ENCODE results near the gene TMEM74B. TPM values are rescaled to one million over a fixed set of nuclear protein-coding genes. Genes with fewer than 3 reads are reported as not detected.

Gene TMEM74B
- total and polyA plus RNA-seq, 4 donors = 2.3 to 10.9 (median 7.6) TPM

- Histone ChIP-seq H3K36me3 (ENCODE audit: control insufficient read depth in 4 of 4, insufficient read depth in 4 of 4, low read length in 4 of 4) (peaks cover 0 to 2% (median 1%) of the 10 kb centered on the region in 4 donors), H3K27ac (ENCODE audit: low read depth in 1 of 2, low read length in 1 of 2) (no peak overlapping the region), H3K27me3 (ENCODE audit: control insufficient read depth in 3 of 3, insufficient read depth in 3 of 3, low read length in 2 of 3) (peaks cover 0 to 26% (median 7%) of the 10 kb centered on the region in 3 donors), H3K4me3 (peak overlapping the region; percentile 46), H3K9ac (ENCODE audit: insufficient read depth in 1 of 2, low read length in 2 of 2) (no peak overlapping the region), H3K9me3 (ENCODE audit: control insufficient read depth in 4 of 4, insufficient read depth in 3 of 4, low read length in 3 of 4) (peaks cover 0 to 5% (median 2%) of the 10 kb centered on the region in 4 donors), H3K4me1 (ENCODE audit: control insufficient read depth in 5 of 5, insufficient read depth in 5 of 5, low read length in 5 of 5) (peaks cover 0 to 35% (median 9%) of the 10 kb centered on the region in 5 donors)
- DNase-seq (peak in 1 of 3 donors; percentile 18), ATAC-seq (ENCODE audit: insufficient read depth, low FRiP score) (no peak)
- TF ChIP-seq CTCF (IDR thresholded peaks at IDR 0.05; ENCODE audit: control extremely low read depth, extremely low read depth) = no peak
- 1% methylated on average over 43 to 54 of the region's 54 CpGs for WGBS, 2 donors
Measured at GRCh38 chr20:1185316-1185741, 548 bp upstream of the TMEM74B start.

GRCh38 chr20:1184260-1184637, 532 bp downstream of the TMEM74B start:
- Histone ChIP-seq H3K4me3 (peak overlapping the region; percentile 46), H3K4me1 (ENCODE audit: control insufficient read depth in 5 of 5, insufficient read depth in 5 of 5, low read length in 5 of 5) (peaks cover 0 to 33% (median 9%) of the 10 kb centered on the region in 5 donors), H3K27me3 (ENCODE audit: control insufficient read depth in 3 of 3, insufficient read depth in 3 of 3, low read length in 2 of 3) (peaks cover 0 to 23% (median 7%) of the 10 kb centered on the region in 3 donors), H3K9ac (ENCODE audit: insufficient read depth in 1 of 2, low read length in 2 of 2) (no peak overlapping the region), H3K27ac (ENCODE audit: low read depth in 1 of 2, low read length in 1 of 2) (no peak overlapping the region), H3K9me3 (ENCODE audit: control insufficient read depth in 4 of 4, insufficient read depth in 3 of 4, low read length in 3 of 4) (peaks cover 0 to 5% (median 2%) of the 10 kb centered on the region in 4 donors), H3K36me3 (ENCODE audit: control insufficient read depth in 4 of 4, insufficient read depth in 4 of 4, low read length in 4 of 4) (peaks cover 0 to 2% (median 2%) of the 10 kb centered on the region in 4 donors)
- DNase-seq = no peak
- WGBS, 2 donors = 33 to 44% methylated on average over 13 of the region's 13 CpGs
- TF ChIP-seq CTCF (IDR thresholded peaks at IDR 0.05; ENCODE audit: control extremely low read depth, extremely low read depth) = no peak
- ATAC-seq (ENCODE audit: insufficient read depth, low FRiP score) = no peak

GRCh38 chr20:1183153-1183552, 1.6 kb downstream of the TMEM74B start:
- Histone ChIP-seq H3K4me3 (no peak overlapping the region), H3K27ac (ENCODE audit: low read depth in 1 of 2, low read length in 1 of 2) (no peak overlapping the region), H3K9me3 (ENCODE audit: control insufficient read depth in 4 of 4, insufficient read depth in 3 of 4, low read length in 3 of 4) (peaks cover 0 to 2% (median under 1%) of the 10 kb centered on the region in 4 donors), H3K27me3 (ENCODE audit: control insufficient read depth in 3 of 3, insufficient read depth in 3 of 3, low read length in 2 of 3) (peaks cover 0 to 23% (median 4%) of the 10 kb centered on the region in 3 donors), H3K9ac (ENCODE audit: insufficient read depth in 1 of 2, low read length in 2 of 2) (no peak overlapping the region), H3K4me1 (ENCODE audit: control insufficient read depth in 5 of 5, insufficient read depth in 5 of 5, low read length in 5 of 5) (peaks cover 0 to 31% (median 6%) of the 10 kb centered on the region in 5 donors), H3K36me3 (ENCODE audit: control insufficient read depth in 4 of 4, insufficient read depth in 4 of 4, low read length in 4 of 4) (peaks cover 0 to 2% (median 1%) of the 10 kb centered on the region in 4 donors)
- DNase-seq = no peak
- TF ChIP-seq CTCF (IDR thresholded peaks at IDR 0.05; ENCODE audit: control extremely low read depth, extremely low read depth) = no peak
- 75 to 82% methylated on average over 6 of the region's 6 CpGs for WGBS, 2 donors
- no peak for ATAC-seq (ENCODE audit: insufficient read depth, low FRiP score)

- H3K9me3 ChIP-seq (ENCODE audit: control insufficient read depth in 4 of 4, insufficient read depth in 3 of 4, low read length in 3 of 4) = peaks cover 0 to 2% (median 0%) of the 10 kb centered on the region in 4 donors
- 30 to 42% methylated on average over 4 of the region's 4 CpGs for WGBS, 2 donors
Measured at GRCh38 chr20:1182106-1182505, 2.7 kb downstream of the TMEM74B start.

More at GRCh38 chr20:1182106-1182505, 2.7 kb downstream of the TMEM74B start:
- no peak overlapping the region for H3K27ac ChIP-seq (ENCODE audit: low read depth in 1 of 2, low read length in 1 of 2)
- H3K27me3 ChIP-seq (ENCODE audit: control insufficient read depth in 3 of 3, insufficient read depth in 3 of 3, low read length in 2 of 3) = peaks cover 0 to 23% (median 4%) of the 10 kb centered on the region in 3 donors
- DNase-seq (no peak), ATAC-seq (ENCODE audit: insufficient read depth, low FRiP score) (no peak)
- no peak overlapping the region for H3K9ac ChIP-seq (ENCODE audit: insufficient read depth in 1 of 2, low read length in 2 of 2)
- H3K4me1 ChIP-seq (ENCODE audit: control insufficient read depth in 5 of 5, insufficient read depth in 5 of 5, low read length in 5 of 5) = peaks cover 0 to 20% (median 6%) of the 10 kb centered on the region in 5 donors
- TF ChIP-seq CTCF (IDR thresholded peaks at IDR 0.05; ENCODE audit: control extremely low read depth, extremely low read depth) = no peak
- H3K36me3 ChIP-seq (ENCODE audit: control insufficient read depth in 4 of 4, insufficient read depth in 4 of 4, low read length in 4 of 4) = peaks cover 0 to 3% (median 1%) of the 10 kb centered on the region in 4 donors
- no peak overlapping the region for H3K4me3 ChIP-seq

Measured in lung (tissue), 12 donors.